SK-N-SH (cell line): ENCODE data around the gene PLTP. TPM values are rescaled to one million over a fixed set of nuclear protein-coding genes. Genes with fewer than 3 reads are reported as not detected.
A peak's percentile ranks its signal among the peaks of the same experiment; 100 is the strongest.
"Not testable (repeated sequence)": the region's sequence is repeated elsewhere in the genome, so short reads cannot be mapped to it uniquely, and the experiment has no call there.

Source experiments
- CTCF ChIA-PET: fragments of 300-600, 350-600 bp; formaldehyde crosslinking; extraction: SDS; loops from one replicate; lab custom pipeline; 2021; lab: Yijun Ruan, JAX
- POLR2A ChIA-PET: fragments of 350-600 bp; sonication (Branson Sonifier 250); formaldehyde crosslinking; extraction: SDS; loops from one replicate; lab custom pipeline; 2020; ENCODE audit warnings: antibody characterized with exemption, inconsistent platforms; lab: Yijun Ruan, JAX
- DNase-seq: peaks from one replicate; pipeline ENCODE4 v3.0.0; 2012
- H2AFZ ChIP-seq: fragments of 200-600 bp; sonication (generic); 2 replicates; pipeline ENCODE4 v1.8.1; 2016; ENCODE audit warnings: antibody characterized with exemption, mild to moderate bottlenecking, low read depth
- H3F3A ChIP-seq: fragments of 200-600 bp; sonication (generic); replicated peaks from 2 replicates; pipeline ENCODE3; 2016; ENCODE audit warnings: antibody characterized with exemption, mild to moderate bottlenecking; ENCODE audit not compliant: insufficient read depth
- H3K27ac ChIP-seq, 2 experiments: fragments of 200-500 bp in 1 of 2; fragments of 200-600 bp in 1 of 2; sonication (Bioruptor generic) in 1 of 2; sonication (generic), shearing (Covaris generic) in 1 of 2; 2 replicates each; pipeline versions ENCODE4 v1.5.1 to v1.6.1; 2014 to 2016; ENCODE audit warnings: low read depth in 2 of 2, inconsistent platforms in 1 of 2, low read length in 1 of 2, mild to moderate bottlenecking in 1 of 2, mixed read lengths in 1 of 2
- H3K27me3 ChIP-seq: fragments of 200-600 bp; sonication (generic), shearing (Covaris generic); 2 replicates; pipeline ENCODE4 v1.6.1; 2016; ENCODE audit warnings: mixed run types; ENCODE audit not compliant: insufficient read depth
- H3K36me3 ChIP-seq, 2 experiments: fragments of 200-500 bp in 1 of 2; fragments of 200-600 bp in 1 of 2; sonication (Bioruptor generic) in 1 of 2; sonication (generic) in 1 of 2; replicated peaks in 1 of 2; 2 replicates each; pipeline versions ENCODE3 to v1.5.1; 2014 to 2016; ENCODE audit warnings: low read length in 1 of 2, mild to moderate bottlenecking in 1 of 2; ENCODE audit not compliant: insufficient read depth in 2 of 2, control insufficient read depth in 1 of 2
- H3K4me1 ChIP-seq, 2 experiments: fragments of 200-500 bp in 1 of 2; fragments of 200-600 bp in 1 of 2; sonication (Bioruptor generic) in 1 of 2; sonication (generic), shearing (Covaris generic) in 1 of 2; 2 replicates each; pipeline versions ENCODE4 v1.5.1 to v1.6.1; 2014 to 2016; ENCODE audit warnings: low read depth in 1 of 2, low read length in 1 of 2, mixed run types in 1 of 2; ENCODE audit not compliant: insufficient read depth in 2 of 2, control insufficient read depth in 1 of 2
- H3K4me2 ChIP-seq: fragments of 200-600 bp; sonication (generic), shearing (Covaris generic); 2 replicates; pipeline ENCODE4 v1.6.1; 2017; ENCODE audit warnings: mixed run types
- H3K4me3 ChIP-seq, 2 experiments: fragments of 200-500 bp in 1 of 2; fragments of 200-600 bp in 1 of 2; sonication (Bioruptor generic) in 1 of 2; sonication (generic), shearing (Covaris generic) in 1 of 2; 2 replicates each; pipeline versions ENCODE4 v1.5.1 to v1.8.1; 2014 to 2016; ENCODE audit warnings: low read depth in 2 of 2, inconsistent platforms in 1 of 2, low read length in 1 of 2, mild to moderate bottlenecking in 1 of 2, mixed read lengths in 1 of 2, moderate library complexity in 1 of 2
- H3K79me2 ChIP-seq: fragments of 200-600 bp; sonication (generic); 2 replicates; pipeline ENCODE4 v1.8.1; 2017; ENCODE audit warnings: mild to moderate bottlenecking; ENCODE audit not compliant: insufficient read depth
- H3K9ac ChIP-seq: fragments of 200-600 bp; sonication (generic); 2 replicates; pipeline ENCODE4 v1.6.1; 2017; ENCODE audit warnings: mixed run types
- H3K9me2 ChIP-seq: fragments of 200-600 bp; sonication (generic); 2 replicates; pipeline ENCODE4 v1.6.1; 2017; ENCODE audit warnings: mixed run types
- H3K9me3 ChIP-seq: fragments of 200-600 bp; sonication (generic); 2 replicates; pipeline ENCODE4 v1.6.1; 2017; ENCODE audit warnings: mixed run types, mild to moderate bottlenecking, moderate library complexity
- H4K20me1 ChIP-seq: fragments of 200-600 bp; sonication (generic); 2 replicates; pipeline ENCODE4 v1.6.1; 2017; ENCODE audit warnings: mild to moderate bottlenecking, mixed run types; ENCODE audit not compliant: insufficient read depth
- CHD2 ChIP-seq: fragments of 150-350 bp; IDR thresholded peaks from 2 replicates; pipeline ENCODE4 v1.6.1; 2018; ENCODE audit warnings: low read length; ENCODE audit not compliant: partially characterized antibody
- ELF1 ChIP-seq: IDR thresholded peaks from 2 replicates; pipeline ENCODE4 v1.4.0; 2012
- EZH2phosphoT487 ChIP-seq: fragments of 200-600 bp; sonication (generic); IDR thresholded peaks from 2 replicates; pipeline ENCODE4 v1.6.1; 2017; ENCODE audit warnings: low read depth, mixed run types, mild to moderate bottlenecking, antibody characterized with exemption, moderate library complexity, borderline replicate concordance
- GABPA ChIP-seq: IDR thresholded peaks from 2 replicates; pipeline ENCODE4 v1.4.0; 2012; ENCODE audit warnings: low read depth, mild to moderate bottlenecking
- GATA2 ChIP-seq: sonication (generic); formaldehyde crosslinking; IDR thresholded peaks from 2 replicates; pipeline ENCODE4 v1.5.0; 2020; ENCODE audit warnings: mild to moderate bottlenecking, missing genetic modification reagents
- JUND ChIP-seq: IDR thresholded peaks from 2 replicates; pipeline ENCODE4 v1.4.0; 2012
- MEF2A ChIP-seq: IDR thresholded peaks from 2 replicates; pipeline ENCODE4 v1.4.0; 2012; ENCODE audit warnings: low read depth, borderline replicate concordance
- NFIC ChIP-seq: IDR thresholded peaks from 2 replicates; pipeline ENCODE4 v1.4.0; 2012; ENCODE audit warnings: borderline replicate concordance
- NRF1 ChIP-seq: IDR thresholded peaks from 2 replicates; pipeline ENCODE4 v1.6.1; 2012; ENCODE audit warnings: low read depth, mild to moderate bottlenecking, low read length
- POLR2AphosphoS5 ChIP-seq: IDR thresholded peaks from 2 replicates; pipeline ENCODE4 v1.6.1; 2012; ENCODE audit warnings: low read depth, low read length
- RFX5 ChIP-seq: IDR thresholded peaks from 2 replicates; pipeline ENCODE4 v1.6.1; 2012; ENCODE audit warnings: mild to moderate bottlenecking, improper control_type of control experiment, low read length
- SIN3A ChIP-seq: IDR thresholded peaks from 2 replicates; pipeline ENCODE4 v1.6.1; 2012; ENCODE audit warnings: low read depth, mild to moderate bottlenecking, low read length, moderate library complexity, borderline replicate concordance
- TAF1 ChIP-seq: IDR thresholded peaks from 2 replicates; pipeline ENCODE4 v1.6.1; 2012; ENCODE audit warnings: low read depth, mild to moderate bottlenecking, low read length, moderate library complexity, borderline replicate concordance
- TCF12 ChIP-seq: IDR thresholded peaks from 2 replicates; pipeline ENCODE4 v1.4.0; 2012
- TEAD4 ChIP-seq: IDR thresholded peaks from 2 replicates; pipeline ENCODE4 v1.4.0; 2012; ENCODE audit warnings: mild to moderate bottlenecking, borderline replicate concordance; ENCODE audit not compliant: insufficient read depth
- YY1 ChIP-seq: IDR thresholded peaks from 2 replicates; pipeline ENCODE4 v1.4.0; 2012; ENCODE audit warnings: low read depth, mild to moderate bottlenecking
- WGBS: methylation state at CpG from one replicate; pipeline ENCODE4 v1.1.6; 2017; ENCODE audit warnings: low lambda C conversion rate; 5-methylcytosine and 5-hydroxymethylcytosine counted together
- polyA plus RNA-seq, 3 experiments: library from polyadenylated mRNA; depleted of rRNA; stranded (reverse); fragments of >200 nt; gene quantifications; 2 replicates each; pipeline ENCODE4 v1.2.3, GENCODE V29; 2012
- TF ChIP-seq, protein P1 (sequence below): IDR thresholded peaks from 2 replicates; pipeline ENCODE4 v1.4.0; 2012; ENCODE audit warnings: low read depth, borderline replicate concordance
- TF ChIP-seq, protein P2 (sequence below): IDR thresholded peaks from 2 replicates; pipeline ENCODE4 v1.4.0; 2012; ENCODE audit warnings: low read depth, borderline replicate concordance
- TF ChIP-seq, protein P3 (sequence below): fragments of 200-600 bp; sonication (generic); IDR thresholded peaks from 2 replicates; pipeline ENCODE4 v1.6.1; 2017; ENCODE audit warnings: antibody characterized with exemption, mild to moderate bottlenecking, moderate library complexity
- TF ChIP-seq, protein P4 (sequence below): IDR thresholded peaks from 2 replicates; pipeline ENCODE4 v1.4.0; 2012; ENCODE audit warnings: low read depth

The PLTP gene
- polyA plus RNA-seq, 1 of the 3 experiments (the other 2 are of a cell fraction), result 154 TPM

DNA sequence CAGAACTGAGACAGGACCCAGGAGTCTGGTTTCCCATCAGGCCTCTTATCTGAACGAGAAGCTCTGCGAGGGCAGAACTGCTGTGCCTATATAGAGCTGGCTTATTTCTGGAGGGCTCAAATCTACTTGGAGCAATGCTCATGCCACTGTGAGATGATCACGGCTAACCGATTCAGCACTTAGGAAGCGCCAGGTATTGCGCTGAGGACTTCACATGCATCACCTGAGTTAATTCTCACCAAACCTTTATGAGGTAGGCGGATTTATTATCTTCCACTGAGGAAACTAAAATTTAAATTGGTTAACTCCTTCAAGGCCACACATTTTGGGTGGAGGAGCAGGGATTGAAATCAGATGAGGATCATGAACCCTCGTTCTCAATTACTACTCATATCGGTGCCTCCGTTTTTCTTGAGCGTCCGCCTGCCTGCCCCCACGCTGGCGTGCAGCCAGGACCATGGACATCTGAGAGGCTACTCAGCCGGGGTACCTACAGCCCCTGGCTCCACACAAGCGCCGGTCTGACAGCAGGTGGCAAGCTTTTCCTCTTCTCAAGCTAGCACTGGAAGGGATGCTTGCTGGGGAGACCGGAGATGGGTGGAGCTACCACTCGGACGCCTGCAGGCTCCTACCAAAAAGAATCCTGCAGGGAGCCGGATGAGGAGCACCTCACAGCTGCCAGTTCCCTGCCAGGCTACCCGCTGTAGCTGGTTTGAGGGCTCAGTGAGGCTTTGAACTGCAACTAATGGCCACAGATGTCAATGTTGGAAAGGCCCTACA lies 21.5 kb upstream of the PLTP start (continued):
- TF ChIP-seq, protein P1, sequence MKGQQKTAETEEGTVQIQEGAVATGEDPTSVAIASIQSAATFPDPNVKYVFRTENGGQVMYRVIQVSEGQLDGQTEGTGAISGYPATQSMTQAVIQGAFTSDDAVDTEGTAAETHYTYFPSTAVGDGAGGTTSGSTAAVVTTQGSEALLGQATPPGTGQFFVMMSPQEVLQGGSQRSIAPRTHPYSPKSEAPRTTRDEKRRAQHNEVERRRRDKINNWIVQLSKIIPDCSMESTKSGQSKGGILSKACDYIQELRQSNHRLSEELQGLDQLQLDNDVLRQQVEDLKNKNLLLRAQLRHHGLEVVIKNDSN, result no peak
- TF ChIP-seq TAF1 (0 out of 2 replicates have a peak, but pooled peaks have one; percentile 27), GATA2 (no peak), YY1 (no peak), POLR2AphosphoS5 (peak; percentile 53; the same call in 1 of the 2 replicates), ELF1 (no peak), MEF2A (no peak), TEAD4 (no peak), NRF1 (no peak), GABPA (no peak), SIN3A (no peak), JUND (no peak), TCF12 (0 out of 2 replicates have a peak, but pooled peaks have one; percentile 5), NFIC (peak; percentile 56), CHD2 (peak; percentile 14), EZH2phosphoT487 (no peak), RFX5 (no peak)
- TF ChIP-seq, protein P2, sequence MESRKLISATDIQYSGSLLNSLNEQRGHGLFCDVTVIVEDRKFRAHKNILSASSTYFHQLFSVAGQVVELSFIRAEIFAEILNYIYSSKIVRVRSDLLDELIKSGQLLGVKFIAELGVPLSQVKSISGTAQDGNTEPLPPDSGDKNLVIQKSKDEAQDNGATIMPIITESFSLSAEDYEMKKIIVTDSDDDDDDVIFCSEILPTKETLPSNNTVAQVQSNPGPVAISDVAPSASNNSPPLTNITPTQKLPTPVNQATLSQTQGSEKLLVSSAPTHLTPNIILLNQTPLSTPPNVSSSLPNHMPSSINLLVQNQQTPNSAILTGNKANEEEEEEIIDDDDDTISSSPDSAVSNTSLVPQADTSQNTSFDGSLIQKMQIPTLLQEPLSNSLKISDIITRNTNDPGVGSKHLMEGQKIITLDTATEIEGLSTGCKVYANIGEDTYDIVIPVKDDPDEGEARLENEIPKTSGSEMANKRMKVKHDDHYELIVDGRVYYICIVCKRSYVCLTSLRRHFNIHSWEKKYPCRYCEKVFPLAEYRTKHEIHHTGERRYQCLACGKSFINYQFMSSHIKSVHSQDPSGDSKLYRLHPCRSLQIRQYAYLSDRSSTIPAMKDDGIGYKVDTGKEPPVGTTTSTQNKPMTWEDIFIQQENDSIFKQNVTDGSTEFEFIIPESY, result no peak
- TF ChIP-seq, protein P3, sequence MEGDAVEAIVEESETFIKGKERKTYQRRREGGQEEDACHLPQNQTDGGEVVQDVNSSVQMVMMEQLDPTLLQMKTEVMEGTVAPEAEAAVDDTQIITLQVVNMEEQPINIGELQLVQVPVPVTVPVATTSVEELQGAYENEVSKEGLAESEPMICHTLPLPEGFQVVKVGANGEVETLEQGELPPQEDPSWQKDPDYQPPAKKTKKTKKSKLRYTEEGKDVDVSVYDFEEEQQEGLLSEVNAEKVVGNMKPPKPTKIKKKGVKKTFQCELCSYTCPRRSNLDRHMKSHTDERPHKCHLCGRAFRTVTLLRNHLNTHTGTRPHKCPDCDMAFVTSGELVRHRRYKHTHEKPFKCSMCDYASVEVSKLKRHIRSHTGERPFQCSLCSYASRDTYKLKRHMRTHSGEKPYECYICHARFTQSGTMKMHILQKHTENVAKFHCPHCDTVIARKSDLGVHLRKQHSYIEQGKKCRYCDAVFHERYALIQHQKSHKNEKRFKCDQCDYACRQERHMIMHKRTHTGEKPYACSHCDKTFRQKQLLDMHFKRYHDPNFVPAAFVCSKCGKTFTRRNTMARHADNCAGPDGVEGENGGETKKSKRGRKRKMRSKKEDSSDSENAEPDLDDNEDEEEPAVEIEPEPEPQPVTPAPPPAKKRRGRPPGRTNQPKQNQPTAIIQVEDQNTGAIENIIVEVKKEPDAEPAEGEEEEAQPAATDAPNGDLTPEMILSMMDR, result peak; percentile 37
- TF ChIP-seq, protein P4, sequence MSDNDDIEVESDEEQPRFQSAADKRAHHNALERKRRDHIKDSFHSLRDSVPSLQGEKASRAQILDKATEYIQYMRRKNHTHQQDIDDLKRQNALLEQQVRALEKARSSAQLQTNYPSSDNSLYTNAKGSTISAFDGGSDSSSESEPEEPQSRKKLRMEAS, result 0 out of 2 replicates have a peak, but pooled peaks have one; percentile 26

DNA sequence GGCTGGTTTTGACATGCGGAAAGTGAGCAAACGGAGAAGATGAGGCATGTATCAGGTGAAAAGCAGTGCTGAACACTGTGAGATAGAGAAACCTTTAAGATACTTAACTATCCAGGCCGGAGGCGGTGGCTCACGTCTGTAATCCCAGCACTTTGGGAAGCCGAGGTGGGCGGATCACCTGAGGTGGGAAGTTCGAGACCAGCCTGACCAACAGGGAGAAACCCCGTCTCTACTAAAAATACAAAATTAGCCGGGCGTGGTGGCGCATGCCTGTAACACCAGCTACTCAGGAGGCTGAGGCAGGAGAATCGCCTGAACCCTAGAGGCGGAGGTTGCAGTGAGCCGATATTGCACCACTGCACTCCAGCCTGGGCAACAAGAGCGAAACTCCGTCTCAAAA lies 19.7 kb upstream of the PLTP start:
- POLR2A ChIA-PET, result interaction anchor here (3.2 kb wide), 1 partner anchor 12 kb away, joined by 19 read pairs; no protein-coding TSS in a partner anchor
- CTCF ChIA-PET, H3K9me2 ChIP-seq, DNase-seq, H3K27me3 ChIP-seq, H3K4me3 ChIP-seq, H2AFZ ChIP-seq, H3K4me2 ChIP-seq, H3K27ac ChIP-seq, H3K9me3 ChIP-seq, H3K9ac ChIP-seq: not testable (repeated sequence)
- Histone ChIP-seq H3K79me2 (peaks cover 48% of the 10 kb centered on the region), H3F3A (peaks cover 16% of the 10 kb centered on the region), H3K4me1 (peaks cover 10 to 11% of the 10 kb centered on the region in 2 experiments; a peak in 3 of 4 replicates), H3K36me3 (peaks cover 0 to 11% of the 10 kb centered on the region in 2 experiments), H4K20me1 (peaks cover 12% of the 10 kb centered on the region; the same call in 1 of the 2 replicates)
- 96% methylated on average over 17 of the region's 17 CpGs for WGBS
